GM23338 (cell line): Measurements from ENCODE around the gene OGA. TPM values are rescaled to one million over a fixed set of nuclear protein-coding genes. Genes with fewer than 3 reads are reported as not detected.

Experiments
- ATAC-seq: fragments of 200-7000 bp; cut with Tn5 transposase; 3 replicates; pipeline ENCODE4 v1.9.1; 2020
- DNase-seq: peaks from one replicate; pipeline ENCODE4 v3.0.0-alpha.2; 2015; ENCODE audit warnings: low spot score
- H2AFZ ChIP-seq: fragments of 200-600 bp; sonication (generic); 2 replicates; pipeline ENCODE4 v1.8.0; 2016; ENCODE audit warnings: antibody characterized with exemption, mild to moderate bottlenecking, moderate library complexity
- H3F3A ChIP-seq: fragments of 200-600 bp; sonication (generic); replicated peaks from 2 replicates; pipeline ENCODE4 v1.8.0; 2017; ENCODE audit warnings: antibody characterized with exemption, mixed run types, low read depth
- H3K27ac ChIP-seq: fragments of 200-600 bp; sonication (generic); 2 replicates; pipeline ENCODE4 v1.6.1; 2016; ENCODE audit warnings: low read depth
- H3K27me3 ChIP-seq: fragments of 200-600 bp; sonication (generic); 2 replicates; pipeline ENCODE4 v1.8.0; 2016; ENCODE audit warnings: mild to moderate bottlenecking, mixed run types, moderate library complexity; ENCODE audit not compliant: insufficient read depth
- H3K36me3 ChIP-seq: fragments of 200-600 bp; sonication (generic); 2 replicates; pipeline ENCODE4 v1.8.0; 2016; ENCODE audit warnings: mild to moderate bottlenecking; ENCODE audit not compliant: insufficient read depth
- H3K4me1 ChIP-seq: fragments of 200-600 bp; sonication (generic); 2 replicates; pipeline ENCODE4 v1.8.0; 2016; ENCODE audit warnings: mild to moderate bottlenecking, moderate library complexity; ENCODE audit not compliant: insufficient read depth
- H3K4me2 ChIP-seq: fragments of 200-600 bp; sonication (generic); 2 replicates; pipeline ENCODE4 v1.7.1; 2017; ENCODE audit warnings: mixed run types
- H3K4me3 ChIP-seq: fragments of 200-600 bp; sonication (generic); 2 replicates; pipeline ENCODE4 v1.6.1; 2016; ENCODE audit warnings: mixed run types
- H3K79me2 ChIP-seq: fragments of 200-600 bp; sonication (generic); replicated peaks from 2 replicates; pipeline ENCODE4 v1.8.0; 2017; ENCODE audit warnings: mild to moderate bottlenecking; ENCODE audit not compliant: insufficient read depth
- H3K9me2 ChIP-seq: fragments of 200-600 bp; sonication (generic); 2 replicates; pipeline ENCODE4 v1.8.0; 2017; ENCODE audit not compliant: insufficient read depth
- H4K20me1 ChIP-seq: fragments of 200-600 bp; sonication (generic); replicated peaks from 2 replicates; pipeline ENCODE4 v1.8.0; 2017; ENCODE audit warnings: mild to moderate bottlenecking; ENCODE audit not compliant: insufficient read depth
- H3K27ac Mint-ChIP-seq: 2 replicates; pipeline ENCODE4 v1.8.0; 2020; ENCODE audit warnings: inconsistent platforms, mild to moderate bottlenecking, moderate library complexity, mixed read lengths
- H3K27me3 Mint-ChIP-seq: 3 replicates; pipeline ENCODE4 v1.8.0; 2022; ENCODE audit warnings: low read depth, mild to moderate bottlenecking, moderate library complexity, mixed read lengths, inconsistent platforms; ENCODE audit not compliant: insufficient read depth, poor library complexity
- H3K36me3 Mint-ChIP-seq: 3 replicates; pipeline ENCODE4 v1.8.0; 2021; ENCODE audit warnings: low read depth, mild to moderate bottlenecking, inconsistent platforms, moderate library complexity, mixed read lengths
- H3K4me1 Mint-ChIP-seq: 3 replicates; pipeline ENCODE4 v1.8.0; 2020; ENCODE audit warnings: mild to moderate bottlenecking, inconsistent platforms, mixed read lengths
- H3K4me3 Mint-ChIP-seq: 3 replicates; pipeline ENCODE4 v1.8.0; 2021; ENCODE audit warnings: moderate library complexity, mild to moderate bottlenecking, inconsistent platforms, mixed read lengths
- H3K9me3 Mint-ChIP-seq: 3 replicates; pipeline ENCODE4 v1.8.0; 2020; ENCODE audit warnings: moderate library complexity, mild to moderate bottlenecking, inconsistent platforms, mixed read lengths
- CREB1 ChIP-seq: fragments of 250-450 bp; sonication (Bioruptor Pico); IDR thresholded peaks from 2 replicates; pipeline ENCODE4 v1.5.0; 2020; ENCODE audit warnings: low read depth, mild to moderate bottlenecking, moderate library complexity
- CTCF ChIP-seq, 2 experiments: fragments of 200-600 bp in 1 of 2; sonication (generic) in 1 of 2; conservative IDR thresholded peaks; 2 replicates each; pipeline versions ENCODE4 v1.5.1 to v1.6.1; 2016 to 2017; ENCODE audit warnings: antibody characterized with exemption in 2 of 2, low read depth in 2 of 2, mild to moderate bottlenecking in 2 of 2, moderate library complexity in 1 of 2
- EZH2 ChIP-seq: fragments of 200-600 bp; sonication (generic); IDR thresholded peaks from one replicate; pipeline ENCODE4 v1.8.0; 2017; ENCODE audit warnings: antibody characterized with exemption, mild to moderate bottlenecking, low read depth; ENCODE audit not compliant: unreplicated experiment
- EZH2phosphoT487 ChIP-seq: fragments of 200-600 bp; sonication (generic); IDR thresholded peaks from one replicate; pipeline ENCODE4 v1.8.1; 2018; ENCODE audit warnings: antibody characterized with exemption; ENCODE audit not compliant: unreplicated experiment
- JUNB ChIP-seq: IDR thresholded peaks from one replicate; pipeline ENCODE4 v1.6.1; 2016; ENCODE audit warnings: antibody characterized with exemption; ENCODE audit not compliant: unreplicated experiment
- NANOG ChIP-seq: IDR thresholded peaks from 2 replicates; pipeline ENCODE4 v1.6.1; 2016; ENCODE audit warnings: antibody characterized with exemption, borderline replicate concordance
- POLR2AphosphoS5 ChIP-seq: IDR thresholded peaks from 2 replicates; pipeline ENCODE4 v1.6.1; 2016; ENCODE audit warnings: antibody characterized with exemption, low read depth
- REST ChIP-seq: IDR thresholded peaks from one replicate; pipeline ENCODE4 v1.6.1; 2018; ENCODE audit warnings: antibody characterized with exemption; ENCODE audit not compliant: unreplicated experiment
- STAT1 ChIP-seq: IDR thresholded peaks from one replicate; pipeline ENCODE4 v1.6.1; 2016; ENCODE audit warnings: antibody characterized with exemption; ENCODE audit not compliant: unreplicated experiment
- ZNF114 ChIP-seq: fragments of 250-450 bp; sonication (Bioruptor Pico); IDR thresholded peaks from 2 replicates; pipeline ENCODE4 v1.5.0; 2020; ENCODE audit warnings: mild to moderate bottlenecking, moderate library complexity
- ZNF331 ChIP-seq: fragments of 250-450 bp; sonication (Bioruptor Pico); IDR thresholded peaks from 2 replicates; pipeline ENCODE4 v1.5.0; 2020; ENCODE audit warnings: low read depth, mild to moderate bottlenecking, moderate library complexity
- polyA plus RNA-seq: library from polyadenylated mRNA; unstranded; fragments of >200 nt; fragmentation: Nextera tagmentation; extraction: Ambion mirVana; gene quantifications from 2 replicates; pipeline ENCODE4 v1.2.1, GENCODE V29; 2016
- total RNA-seq: library from RNA; depleted of rRNA; stranded (reverse); fragments of >200 nt; shearing (Covaris generic); gene quantifications from 2 replicates; pipeline ENCODE4 v1.2.3, GENCODE V29; 2014
- TF ChIP-seq, protein P1 (sequence below): fragments of 250-450 bp; sonication (Bioruptor Pico); IDR thresholded peaks from 2 replicates; pipeline ENCODE4 v1.5.0; 2020; ENCODE audit warnings: mild to moderate bottlenecking, moderate library complexity
- TF ChIP-seq, protein P2 (sequence below): IDR thresholded peaks from 2 replicates; pipeline ENCODE4 v1.6.1; 2016; ENCODE audit warnings: antibody characterized with exemption

OGA gene
- total and polyA plus RNA-seq, 2 experiments from 2014 or later: 68.4 to 131 TPM

- peaks cover 73% of the 10 kb centered on the region for H3K79me2 ChIP-seq
- ATAC-seq (no peak), DNase-seq (no peak)
- no peaks in the 10 kb centered on the region for H3K4me1 ChIP-seq
- no peaks in the 10 kb centered on the region for H3K9me2 ChIP-seq
- peaks cover 56% of the 10 kb centered on the region for H4K20me1 ChIP-seq
- Mint-ChIP-seq H3K4me3 (no peak overlapping the region), H3K9me3 (no peaks in the 10 kb centered on the region), H3K27me3 (peaks cover 3% of the 10 kb centered on the region), H3K4me1 (no peaks in the 10 kb centered on the region), H3K27ac (no peak overlapping the region), H3K36me3 (peaks cover 86% of the 10 kb centered on the region)
- no peak overlapping the region for H2AFZ ChIP-seq
- no peak overlapping the region for H3K27ac ChIP-seq
- no peak overlapping the region for H3K4me2 ChIP-seq
- peaks cover 3% of the 10 kb centered on the region; the same call in 1 of the 2 replicates for H3F3A ChIP-seq
- peaks cover 82% of the 10 kb centered on the region for H3K36me3 ChIP-seq
- H3K4me3 ChIP-seq: no peak overlapping the region
- H3K27me3 ChIP-seq: no peaks in the 10 kb centered on the region
- TF ChIP-seq, protein P1, sequence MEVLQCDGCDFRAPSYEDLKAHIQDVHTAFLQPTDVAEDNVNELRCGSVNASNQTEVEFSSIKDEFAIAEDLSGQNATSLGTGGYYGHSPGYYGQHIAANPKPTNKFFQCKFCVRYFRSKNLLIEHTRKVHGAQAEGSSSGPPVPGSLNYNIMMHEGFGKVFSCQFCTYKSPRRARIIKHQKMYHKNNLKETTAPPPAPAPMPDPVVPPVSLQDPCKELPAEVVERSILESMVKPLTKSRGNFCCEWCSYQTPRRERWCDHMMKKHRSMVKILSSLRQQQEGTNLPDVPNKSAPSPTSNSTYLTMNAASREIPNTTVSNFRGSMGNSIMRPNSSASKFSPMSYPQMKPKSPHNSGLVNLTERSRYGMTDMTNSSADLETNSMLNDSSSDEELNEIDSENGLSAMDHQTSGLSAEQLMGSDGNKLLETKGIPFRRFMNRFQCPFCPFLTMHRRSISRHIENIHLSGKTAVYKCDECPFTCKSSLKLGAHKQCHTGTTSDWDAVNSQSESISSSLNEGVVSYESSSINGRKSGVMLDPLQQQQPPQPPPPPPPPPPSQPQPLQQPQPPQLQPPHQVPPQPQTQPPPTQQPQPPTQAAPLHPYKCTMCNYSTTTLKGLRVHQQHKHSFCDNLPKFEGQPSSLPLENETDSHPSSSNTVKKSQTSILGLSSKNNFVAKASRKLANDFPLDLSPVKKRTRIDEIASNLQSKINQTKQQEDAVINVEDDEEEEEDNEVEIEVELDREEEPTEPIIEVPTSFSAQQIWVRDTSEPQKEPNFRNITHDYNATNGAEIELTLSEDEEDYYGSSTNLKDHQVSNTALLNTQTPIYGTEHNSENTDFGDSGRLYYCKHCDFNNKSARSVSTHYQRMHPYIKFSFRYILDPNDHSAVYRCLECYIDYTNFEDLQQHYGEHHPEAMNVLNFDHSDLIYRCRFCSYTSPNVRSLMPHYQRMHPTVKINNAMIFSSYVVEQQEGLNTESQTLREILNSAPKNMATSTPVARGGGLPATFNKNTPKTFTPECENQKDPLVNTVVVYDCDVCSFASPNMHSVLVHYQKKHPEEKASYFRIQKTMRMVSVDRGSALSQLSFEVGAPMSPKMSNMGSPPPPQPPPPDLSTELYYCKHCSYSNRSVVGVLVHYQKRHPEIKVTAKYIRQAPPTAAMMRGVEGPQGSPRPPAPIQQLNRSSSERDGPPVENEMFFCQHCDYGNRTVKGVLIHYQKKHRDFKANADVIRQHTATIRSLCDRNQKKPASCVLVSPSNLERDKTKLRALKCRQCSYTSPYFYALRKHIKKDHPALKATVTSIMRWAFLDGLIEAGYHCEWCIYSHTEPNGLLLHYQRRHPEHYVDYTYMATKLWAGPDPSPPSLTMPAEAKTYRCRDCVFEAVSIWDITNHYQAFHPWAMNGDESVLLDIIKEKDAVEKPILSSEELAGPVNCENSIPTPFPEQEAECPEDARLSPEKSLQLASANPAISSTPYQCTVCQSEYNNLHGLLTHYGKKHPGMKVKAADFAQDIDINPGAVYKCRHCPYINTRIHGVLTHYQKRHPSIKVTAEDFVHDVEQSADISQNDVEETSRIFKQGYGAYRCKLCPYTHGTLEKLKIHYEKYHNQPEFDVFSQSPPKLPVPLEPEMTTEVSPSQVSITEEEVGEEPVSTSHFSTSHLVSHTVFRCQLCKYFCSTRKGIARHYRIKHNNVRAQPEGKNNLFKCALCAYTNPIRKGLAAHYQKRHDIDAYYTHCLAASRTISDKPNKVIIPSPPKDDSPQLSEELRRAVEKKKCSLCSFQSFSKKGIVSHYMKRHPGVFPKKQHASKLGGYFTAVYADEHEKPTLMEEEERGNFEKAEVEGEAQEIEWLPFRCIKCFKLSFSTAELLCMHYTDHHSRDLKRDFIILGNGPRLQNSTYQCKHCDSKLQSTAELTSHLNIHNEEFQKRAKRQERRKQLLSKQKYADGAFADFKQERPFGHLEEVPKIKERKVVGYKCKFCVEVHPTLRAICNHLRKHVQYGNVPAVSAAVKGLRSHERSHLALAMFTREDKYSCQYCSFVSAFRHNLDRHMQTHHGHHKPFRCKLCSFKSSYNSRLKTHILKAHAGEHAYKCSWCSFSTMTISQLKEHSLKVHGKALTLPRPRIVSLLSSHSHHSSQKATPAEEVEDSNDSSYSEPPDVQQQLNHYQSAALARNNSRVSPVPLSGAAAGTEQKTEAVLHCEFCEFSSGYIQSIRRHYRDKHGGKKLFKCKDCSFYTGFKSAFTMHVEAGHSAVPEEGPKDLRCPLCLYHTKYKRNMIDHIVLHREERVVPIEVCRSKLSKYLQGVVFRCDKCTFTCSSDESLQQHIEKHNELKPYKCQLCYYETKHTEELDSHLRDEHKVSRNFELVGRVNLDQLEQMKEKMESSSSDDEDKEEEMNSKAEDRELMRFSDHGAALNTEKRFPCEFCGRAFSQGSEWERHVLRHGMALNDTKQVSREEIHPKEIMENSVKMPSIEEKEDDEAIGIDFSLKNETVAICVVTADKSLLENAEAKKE (CRISPR knock-in tag): no peak
- TF ChIP-seq EZH2: no peak
- TF ChIP-seq POLR2AphosphoS5: no peak
- no peak for TF ChIP-seq REST
- TF ChIP-seq EZH2phosphoT487: no peak
- no peak for TF ChIP-seq NANOG
- TF ChIP-seq, protein P2, sequence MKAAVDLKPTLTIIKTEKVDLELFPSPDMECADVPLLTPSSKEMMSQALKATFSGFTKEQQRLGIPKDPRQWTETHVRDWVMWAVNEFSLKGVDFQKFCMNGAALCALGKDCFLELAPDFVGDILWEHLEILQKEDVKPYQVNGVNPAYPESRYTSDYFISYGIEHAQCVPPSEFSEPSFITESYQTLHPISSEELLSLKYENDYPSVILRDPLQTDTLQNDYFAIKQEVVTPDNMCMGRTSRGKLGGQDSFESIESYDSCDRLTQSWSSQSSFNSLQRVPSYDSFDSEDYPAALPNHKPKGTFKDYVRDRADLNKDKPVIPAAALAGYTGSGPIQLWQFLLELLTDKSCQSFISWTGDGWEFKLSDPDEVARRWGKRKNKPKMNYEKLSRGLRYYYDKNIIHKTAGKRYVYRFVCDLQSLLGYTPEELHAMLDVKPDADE: no peak
- no peak for TF ChIP-seq JUNB
- TF ChIP-seq CTCF (conservative IDR thresholded peaks at IDR 0.05; ENCODE audit: low read depth in 2 of 2): no peak
- no peak for TF ChIP-seq ZNF331 (CRISPR knock-in tag)
- TF ChIP-seq CREB1 (CRISPR knock-in tag): no peak
- no peak for TF ChIP-seq STAT1
- no peak for TF ChIP-seq ZNF114 (CRISPR knock-in tag)
Measured at GRCh38 chr10:101807158-101807557, 11.1 kb downstream of the OGA start.
